ENCODE results near the gene C9orf40.

The C9orf40 gene

GRCh38 chr9:74940600-74940999 lies 12.1 kb downstream of the C9orf40 start:
- no peak for DNase-seq (ENCODE audit: low read depth)

- no peak for DNase-seq (ENCODE audit: low read depth)
These were observed 17.7 kb downstream of the C9orf40 start for GRCh38 chr9:74935008-74935407.

GRCh38 chr9:74921737-74922136 lies 31.0 kb downstream of the C9orf40 start:
- DNase-seq (ENCODE audit: low read depth) = no peak

DNA sequence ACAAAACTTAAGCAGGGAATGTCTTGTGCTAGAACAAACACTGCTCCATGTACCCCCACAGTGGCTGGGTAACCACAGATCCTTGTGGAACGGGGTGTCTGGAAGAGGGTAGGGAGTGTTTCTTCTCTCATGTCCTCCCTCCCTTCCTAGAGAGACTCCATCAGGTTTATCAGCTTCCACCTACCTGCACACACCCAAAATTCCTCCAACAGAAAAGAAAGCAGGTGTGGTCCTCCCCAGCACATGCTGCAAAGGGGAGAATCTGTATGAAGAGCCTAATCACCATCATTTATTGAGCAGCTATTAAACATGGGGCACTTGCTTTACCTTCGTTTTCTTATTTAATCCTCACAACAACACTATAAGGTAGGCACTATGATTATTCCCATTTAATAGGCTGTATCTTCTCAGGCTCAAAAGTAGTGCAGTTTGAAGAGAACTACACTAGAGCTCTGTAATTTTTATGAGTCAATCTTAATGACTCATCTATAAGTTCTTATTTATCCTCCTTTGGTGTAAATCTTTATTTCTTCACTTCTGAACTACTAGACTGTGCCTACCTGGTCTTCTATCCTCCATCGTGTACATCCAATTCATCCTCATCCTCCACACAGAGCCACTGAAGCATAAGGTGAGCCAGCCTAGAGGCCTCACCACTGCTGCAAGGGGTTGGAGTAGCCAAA lies 31.6 kb downstream of the C9orf40 start:
- no peak for DNase-seq (ENCODE audit: low read depth)

GRCh38 chr9:74910036-74910435 lies 42.7 kb downstream of the C9orf40 start:
- no peak for DNase-seq (ENCODE audit: low read depth)

GRCh38 chr9:74908665-74909064 lies 44.0 kb downstream of the C9orf40 start:
- no peak for DNase-seq (ENCODE audit: low read depth)

DNA sequence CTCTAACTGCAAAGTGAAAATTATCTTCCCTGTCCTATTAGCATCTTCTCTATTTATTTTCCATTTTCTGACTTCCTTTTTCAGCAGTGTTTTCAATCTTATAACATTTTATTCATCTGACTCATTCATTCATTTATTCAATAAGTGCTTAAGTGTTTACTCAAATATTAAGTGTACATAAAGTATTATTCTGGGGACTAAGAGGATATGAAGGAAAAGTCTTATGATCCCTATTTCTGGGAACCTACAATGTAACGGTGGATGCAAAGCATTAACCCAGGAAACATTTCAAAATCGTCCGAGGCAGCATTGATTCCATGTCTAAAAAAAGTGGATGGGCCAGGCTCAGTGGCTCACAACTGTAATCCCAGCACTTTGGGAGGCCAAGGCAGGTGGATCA lies 45.6 kb downstream of the C9orf40 start:
- no peak for DNase-seq (ENCODE audit: low read depth)

- no peak for DNase-seq (ENCODE audit: low read depth)
These were observed 51.7 kb downstream of the C9orf40 start for GRCh38 chr9:74901001-74901400.

Measured in HS-5 (cell line).